GM19193 (cell line): ENCODE results near the gene DYSF.

ENCODE experiments used
- POLR2A ChIP-seq: IDR thresholded peaks from 4 replicates; pipeline ENCODE4 v1.6.1; 2011; ENCODE audit not compliant: insufficient read depth, insufficient read length; ENCODE audit errors: extremely low read depth

The DYSF gene

GRCh38 chr2:71556692-71557250 lies 103.4 kb downstream of the DYSF start:
- no peak for TF ChIP-seq POLR2A

GRCh38 chr2:71557321-71557720 lies 104.0 kb downstream of the DYSF start:
- no peak for TF ChIP-seq POLR2A

GRCh38 chr2:71558300-71559051 lies 105.1 kb downstream of the DYSF start:
- TF ChIP-seq POLR2A: no peak

- TF ChIP-seq POLR2A: no peak
Observed at GRCh38 chr2:71559080-71559827, 105.9 kb downstream of the DYSF start.

GRCh38 chr2:71559828-71560637 lies 106.7 kb downstream of the DYSF start:
- TF ChIP-seq POLR2A: no peak

- TF ChIP-seq POLR2A: no peak
Observed at GRCh38 chr2:71560638-71561011, 107.3 kb downstream of the DYSF start.

- no peak for TF ChIP-seq POLR2A
Observed at GRCh38 chr2:71561441-71562267, 108.3 kb downstream of the DYSF start.

GRCh38 chr2:71562518-71562917 lies 109.2 kb downstream of the DYSF start:
- no peak for TF ChIP-seq POLR2A

GRCh38 chr2:71563872-71564271 lies 110.5 kb downstream of the DYSF start:
- TF ChIP-seq POLR2A: no peak

GRCh38 chr2:71564361-71564760 lies 111.0 kb downstream of the DYSF start:
- TF ChIP-seq POLR2A: no peak

GRCh38 chr2:71564790-71565189 lies 111.4 kb downstream of the DYSF start:
- no peak for TF ChIP-seq POLR2A

GRCh38 chr2:71566372-71566771 lies 113.0 kb downstream of the DYSF start:
- no peak for TF ChIP-seq POLR2A

- no peak for TF ChIP-seq POLR2A
Observed at GRCh38 chr2:71567625-71568024, 114.3 kb downstream of the DYSF start.

- no peak for TF ChIP-seq POLR2A
Observed at GRCh38 chr2:71568103-71568502, 114.7 kb downstream of the DYSF start.

- no peak for TF ChIP-seq POLR2A
Observed at GRCh38 chr2:71570511-71570910, 117.2 kb downstream of the DYSF start.

- TF ChIP-seq POLR2A: no peak
Observed at GRCh38 chr2:71570951-71571460, 117.6 kb downstream of the DYSF start.
